ENCODE data around the gene PLIN1. TPM values are rescaled to one million over a fixed set of nuclear protein-coding genes. Genes with fewer than 3 reads are reported as not detected.

Gene PLIN1
- total RNA-seq, 1 experiment from 2014 or later: 0.35 TPM

DNA sequence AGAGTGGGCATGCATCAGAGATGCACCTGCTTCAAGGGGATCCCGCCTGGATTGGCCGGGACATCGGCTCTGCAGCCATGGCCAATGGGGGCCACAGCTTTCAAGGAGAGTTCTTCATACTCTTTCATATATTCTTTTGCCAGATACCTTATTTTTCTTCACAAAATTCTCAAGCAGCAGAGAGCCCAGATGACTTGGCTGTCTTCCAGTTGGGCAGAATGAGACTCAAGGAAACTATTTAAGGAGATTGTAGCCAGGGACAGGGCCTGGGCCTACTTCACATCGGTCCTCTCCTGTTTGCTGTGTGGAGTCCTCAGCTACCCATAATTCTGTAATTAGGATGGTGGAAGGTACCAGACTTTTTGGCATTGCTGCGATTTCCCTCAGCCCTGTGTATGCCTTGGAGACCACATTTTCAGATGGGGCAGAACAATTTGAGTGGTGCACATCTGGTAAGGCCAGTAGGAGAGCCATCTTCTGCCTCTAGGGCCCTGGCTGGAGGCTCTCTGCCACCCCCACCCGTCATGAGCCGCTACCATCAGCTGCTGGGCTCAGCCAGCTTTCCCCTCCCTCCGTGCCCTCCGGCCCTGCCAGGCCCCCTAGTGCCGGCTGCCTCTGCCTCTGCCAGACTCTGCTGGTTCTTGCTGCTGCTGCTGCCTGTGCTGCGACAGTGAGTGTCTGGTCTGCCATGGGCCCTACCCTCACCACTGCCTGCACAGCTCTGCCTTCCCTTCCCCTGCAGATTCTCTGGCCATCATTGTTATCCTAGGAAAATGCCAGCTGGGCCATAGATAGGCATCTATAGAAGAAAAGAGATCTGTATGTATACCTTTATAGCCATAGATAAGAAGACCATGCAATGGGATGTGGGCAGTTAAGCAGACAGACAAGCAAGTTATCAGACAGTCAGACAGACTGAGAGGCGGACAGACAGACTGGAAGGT lies 6.7 kb downstream of the PLIN1 start:
- BruUV-seq (replicated peaks): no TSS peak
- H3K27ac Mint-ChIP-seq (ENCODE audit: unreplicated experiment): no peak overlapping the region
- CTCF ChIA-PET: interaction anchor here (2.3 kb wide), 1 partner anchor 10 kb away, joined by 6 read pairs; no protein-coding TSS in a partner anchor
- no peak overlapping the region for H3K4me3 Mint-ChIP-seq (ENCODE audit: low read depth, unreplicated experiment)
- H3K9me3 Mint-ChIP-seq (ENCODE audit: low read depth, unreplicated experiment): no peaks in the 10 kb centered on the region
- TF ChIP-seq, protein P1, sequence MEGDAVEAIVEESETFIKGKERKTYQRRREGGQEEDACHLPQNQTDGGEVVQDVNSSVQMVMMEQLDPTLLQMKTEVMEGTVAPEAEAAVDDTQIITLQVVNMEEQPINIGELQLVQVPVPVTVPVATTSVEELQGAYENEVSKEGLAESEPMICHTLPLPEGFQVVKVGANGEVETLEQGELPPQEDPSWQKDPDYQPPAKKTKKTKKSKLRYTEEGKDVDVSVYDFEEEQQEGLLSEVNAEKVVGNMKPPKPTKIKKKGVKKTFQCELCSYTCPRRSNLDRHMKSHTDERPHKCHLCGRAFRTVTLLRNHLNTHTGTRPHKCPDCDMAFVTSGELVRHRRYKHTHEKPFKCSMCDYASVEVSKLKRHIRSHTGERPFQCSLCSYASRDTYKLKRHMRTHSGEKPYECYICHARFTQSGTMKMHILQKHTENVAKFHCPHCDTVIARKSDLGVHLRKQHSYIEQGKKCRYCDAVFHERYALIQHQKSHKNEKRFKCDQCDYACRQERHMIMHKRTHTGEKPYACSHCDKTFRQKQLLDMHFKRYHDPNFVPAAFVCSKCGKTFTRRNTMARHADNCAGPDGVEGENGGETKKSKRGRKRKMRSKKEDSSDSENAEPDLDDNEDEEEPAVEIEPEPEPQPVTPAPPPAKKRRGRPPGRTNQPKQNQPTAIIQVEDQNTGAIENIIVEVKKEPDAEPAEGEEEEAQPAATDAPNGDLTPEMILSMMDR (IDR thresholded peaks at IDR 0.05; ENCODE audit: unreplicated experiment): no peak
- no peaks in the 10 kb centered on the region for H3K36me3 Mint-ChIP-seq (ENCODE audit: insufficient read depth, unreplicated experiment)
- no peaks in the 10 kb centered on the region for H3K4me1 Mint-ChIP-seq (ENCODE audit: low read depth, unreplicated experiment)
- peaks cover 15% of the 10 kb centered on the region for H3K27me3 Mint-ChIP-seq (ENCODE audit: unreplicated experiment)
- DNase-seq: no peak
- intact Hi-C loops (cut with micrococcal nuclease; ENCODE audit: unreplicated experiment): no loop called here

DNA sequence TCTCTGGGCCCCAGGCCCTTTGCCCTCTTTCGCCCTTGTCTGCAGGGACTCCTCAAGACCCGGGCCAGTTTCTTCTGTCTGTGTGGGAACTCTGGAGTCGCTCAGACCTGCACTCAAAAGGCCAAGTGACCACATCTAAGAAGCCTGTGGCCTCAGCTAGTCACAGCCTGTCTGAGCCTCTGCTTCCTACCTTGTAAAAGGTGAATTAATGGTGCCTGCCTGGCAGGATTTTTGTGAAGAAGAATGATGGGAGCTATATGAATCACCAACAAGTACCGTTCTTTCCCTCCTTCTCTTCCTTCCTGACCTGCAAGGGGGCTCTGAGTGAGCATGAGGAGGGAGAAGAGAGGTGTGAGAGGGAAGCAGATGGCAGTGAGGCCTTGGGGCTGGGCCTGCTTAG lies 7.5 kb downstream of the PLIN1 start:
- no peaks in the 10 kb centered on the region for H3K36me3 Mint-ChIP-seq (ENCODE audit: insufficient read depth, unreplicated experiment)
- no peak for DNase-seq
- intact Hi-C loops (cut with micrococcal nuclease; ENCODE audit: unreplicated experiment): no loop called here
- no peaks in the 10 kb centered on the region for H3K9me3 Mint-ChIP-seq (ENCODE audit: low read depth, unreplicated experiment)
- CTCF ChIA-PET: interaction anchor here (1.5 to 2.3 kb wide), 2 partner anchors 9 to 24 kb away, joined by 4 to 6 read pairs; no protein-coding TSS in a partner anchor
- no peaks in the 10 kb centered on the region for H3K4me1 Mint-ChIP-seq (ENCODE audit: low read depth, unreplicated experiment)
- no TSS peak for BruUV-seq (replicated peaks)
- no peak overlapping the region for H3K4me3 Mint-ChIP-seq (ENCODE audit: low read depth, unreplicated experiment)
- TF ChIP-seq, protein P1 (IDR thresholded peaks at IDR 0.05; ENCODE audit: unreplicated experiment): no peak
- H3K27me3 Mint-ChIP-seq (ENCODE audit: unreplicated experiment): peaks cover 15% of the 10 kb centered on the region
- no peak overlapping the region for H3K27ac Mint-ChIP-seq (ENCODE audit: unreplicated experiment)

DNA sequence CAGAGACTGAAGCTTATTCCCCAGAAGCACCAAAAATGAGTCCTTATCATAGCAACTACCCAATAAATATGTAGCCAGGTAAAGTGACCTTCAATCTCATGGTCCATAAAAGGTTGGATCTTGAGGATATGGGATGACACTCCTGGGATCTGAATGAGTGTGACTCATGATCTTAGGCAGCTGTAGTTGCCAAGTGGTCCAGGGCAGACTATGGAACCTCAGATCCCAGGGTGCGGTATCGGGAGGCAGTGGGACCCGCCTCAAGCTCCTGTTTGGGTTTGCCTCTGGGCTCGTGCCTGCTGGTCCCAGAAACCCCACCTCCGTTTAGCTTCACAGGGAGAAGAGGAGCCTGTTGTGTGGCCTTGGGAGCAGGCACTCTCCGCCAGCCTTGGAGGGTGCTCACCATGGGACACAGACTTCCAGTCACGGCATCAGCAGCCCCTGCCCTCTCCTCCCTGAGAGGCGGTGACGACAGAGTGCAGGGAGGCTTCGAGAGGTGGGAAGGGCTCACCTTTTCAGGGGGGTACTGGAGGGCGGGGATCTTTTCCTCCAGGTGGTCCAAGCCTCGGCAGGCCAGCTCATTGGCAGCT lies 8.1 kb downstream of the PLIN1 start:
- CTCF ChIA-PET: interaction anchor here (0.6 to 1.5 kb wide), 2 partner anchors 23 to 251 kb away, joined by 4 to 5 read pairs; no protein-coding TSS in a partner anchor
- no peak for DNase-seq
- Mint-ChIP-seq H3K9me3 (ENCODE audit: low read depth, unreplicated experiment) (no peaks in the 10 kb centered on the region), H3K4me3 (ENCODE audit: low read depth, unreplicated experiment) (no peak overlapping the region), H3K36me3 (ENCODE audit: insufficient read depth, unreplicated experiment) (no peaks in the 10 kb centered on the region), H3K4me1 (ENCODE audit: low read depth, unreplicated experiment) (no peaks in the 10 kb centered on the region), H3K27ac (ENCODE audit: unreplicated experiment) (no peak overlapping the region), H3K27me3 (ENCODE audit: unreplicated experiment) (peaks cover 15% of the 10 kb centered on the region)
- no TSS peak for BruUV-seq (replicated peaks)
- TF ChIP-seq, protein P1 (IDR thresholded peaks at IDR 0.05; ENCODE audit: unreplicated experiment): no peak
- intact Hi-C loops (cut with micrococcal nuclease; ENCODE audit: unreplicated experiment): no loop called here

DNA sequence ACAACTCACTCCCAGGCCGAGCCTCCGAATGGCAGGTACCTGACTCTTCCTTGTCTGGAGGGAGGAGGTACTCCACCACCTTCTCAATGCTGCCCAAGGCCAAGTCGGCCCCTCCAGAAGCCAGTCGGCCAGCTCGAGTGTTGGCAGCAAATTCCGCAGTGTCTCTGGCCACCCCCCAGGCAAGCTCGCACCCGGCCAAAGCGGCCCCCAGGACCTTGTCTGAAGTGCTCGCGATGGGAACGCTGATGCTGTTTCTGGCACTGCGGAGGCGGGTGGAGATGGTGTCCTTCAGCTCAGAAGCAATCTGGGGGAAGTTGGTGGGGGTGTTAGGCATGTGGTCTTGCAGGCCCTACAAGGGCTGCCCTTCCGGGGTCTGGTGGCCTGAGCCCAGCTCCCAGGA lies 9.2 kb downstream of the PLIN1 start:
- CTCF ChIA-PET: no interaction called here
- H3K36me3 Mint-ChIP-seq (ENCODE audit: insufficient read depth, unreplicated experiment): no peaks in the 10 kb centered on the region
- no TSS peak for BruUV-seq (replicated peaks)
- TF ChIP-seq, protein P1 (IDR thresholded peaks at IDR 0.05; ENCODE audit: unreplicated experiment): no peak
- H3K4me3 Mint-ChIP-seq (ENCODE audit: low read depth, unreplicated experiment): no peak overlapping the region
- peaks cover 15% of the 10 kb centered on the region for H3K27me3 Mint-ChIP-seq (ENCODE audit: unreplicated experiment)
- peaks cover under 1% of the 10 kb centered on the region for H3K4me1 Mint-ChIP-seq (ENCODE audit: low read depth, unreplicated experiment)
- intact Hi-C loops (cut with micrococcal nuclease; ENCODE audit: unreplicated experiment): no loop called here
- no peak overlapping the region for H3K27ac Mint-ChIP-seq (ENCODE audit: unreplicated experiment)
- DNase-seq: no peak
- H3K9me3 Mint-ChIP-seq (ENCODE audit: low read depth, unreplicated experiment): no peaks in the 10 kb centered on the region

Data from Calu3 (cell line).